GM06990 (cell line): ENCODE results near the gene PGPEP1.
"Not testable (repeated sequence)": the region's sequence is repeated elsewhere in the genome, so short reads cannot be mapped to it uniquely, and the experiment has no call there.

Source experiments
- DNase-seq: peaks from one replicate; pipeline ENCODE4 v3.0.0-alpha.2; 2011; ENCODE audit not compliant: insufficient read length; ENCODE audit errors: extremely low read depth
- H3K27me3 ChIP-seq: replicated peaks from 2 replicates; pipeline ENCODE4 v1.6.0; 2011; ENCODE audit warnings: low read length; ENCODE audit not compliant: control insufficient read depth, insufficient read depth
- H3K36me3 ChIP-seq: 2 replicates; pipeline ENCODE4 v1.5.1; 2011; ENCODE audit warnings: low read length; ENCODE audit not compliant: control insufficient read depth, insufficient read depth
- H3K4me3 ChIP-seq: replicated peaks from 2 replicates; pipeline ENCODE4 v1.5.1; 2011; ENCODE audit warnings: low read depth, mild to moderate bottlenecking, control low read depth, low read length
- TF ChIP-seq, protein P1 (sequence below): IDR thresholded peaks from 2 replicates; pipeline ENCODE4 v1.5.1; 2011; ENCODE audit warnings: low read length, control low read depth, mild to moderate bottlenecking, inconsistent platforms; ENCODE audit not compliant: insufficient read depth, poor library complexity, severe bottlenecking

Gene PGPEP1

DNA sequence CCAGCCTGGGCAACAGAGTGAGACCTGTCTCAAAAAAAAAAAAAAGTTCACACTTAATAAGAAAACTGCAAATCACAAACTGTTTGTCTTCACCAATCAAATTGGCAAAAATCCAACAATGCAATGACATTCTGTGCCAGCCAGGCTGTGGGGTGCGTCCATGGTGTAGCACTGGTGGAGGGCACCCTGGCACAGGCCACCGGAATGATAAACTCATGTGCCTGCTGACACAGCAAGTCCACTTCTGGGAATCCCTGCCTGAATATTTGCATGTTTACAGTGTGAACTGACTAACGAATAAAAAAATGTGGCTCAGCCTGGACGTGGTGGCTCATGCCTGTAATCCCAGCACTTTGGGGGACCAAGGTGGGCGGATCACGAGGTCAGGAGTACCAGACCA lies 58.6 kb downstream of the PGPEP1 start:
- H3K36me3 ChIP-seq = no peaks in the 10 kb centered on the region
- no peaks in the 10 kb centered on the region for H3K27me3 ChIP-seq
- TF ChIP-seq, protein P1, sequence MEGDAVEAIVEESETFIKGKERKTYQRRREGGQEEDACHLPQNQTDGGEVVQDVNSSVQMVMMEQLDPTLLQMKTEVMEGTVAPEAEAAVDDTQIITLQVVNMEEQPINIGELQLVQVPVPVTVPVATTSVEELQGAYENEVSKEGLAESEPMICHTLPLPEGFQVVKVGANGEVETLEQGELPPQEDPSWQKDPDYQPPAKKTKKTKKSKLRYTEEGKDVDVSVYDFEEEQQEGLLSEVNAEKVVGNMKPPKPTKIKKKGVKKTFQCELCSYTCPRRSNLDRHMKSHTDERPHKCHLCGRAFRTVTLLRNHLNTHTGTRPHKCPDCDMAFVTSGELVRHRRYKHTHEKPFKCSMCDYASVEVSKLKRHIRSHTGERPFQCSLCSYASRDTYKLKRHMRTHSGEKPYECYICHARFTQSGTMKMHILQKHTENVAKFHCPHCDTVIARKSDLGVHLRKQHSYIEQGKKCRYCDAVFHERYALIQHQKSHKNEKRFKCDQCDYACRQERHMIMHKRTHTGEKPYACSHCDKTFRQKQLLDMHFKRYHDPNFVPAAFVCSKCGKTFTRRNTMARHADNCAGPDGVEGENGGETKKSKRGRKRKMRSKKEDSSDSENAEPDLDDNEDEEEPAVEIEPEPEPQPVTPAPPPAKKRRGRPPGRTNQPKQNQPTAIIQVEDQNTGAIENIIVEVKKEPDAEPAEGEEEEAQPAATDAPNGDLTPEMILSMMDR = no peak
- no peak for DNase-seq
- no peak overlapping the region for H3K4me3 ChIP-seq

DNA sequence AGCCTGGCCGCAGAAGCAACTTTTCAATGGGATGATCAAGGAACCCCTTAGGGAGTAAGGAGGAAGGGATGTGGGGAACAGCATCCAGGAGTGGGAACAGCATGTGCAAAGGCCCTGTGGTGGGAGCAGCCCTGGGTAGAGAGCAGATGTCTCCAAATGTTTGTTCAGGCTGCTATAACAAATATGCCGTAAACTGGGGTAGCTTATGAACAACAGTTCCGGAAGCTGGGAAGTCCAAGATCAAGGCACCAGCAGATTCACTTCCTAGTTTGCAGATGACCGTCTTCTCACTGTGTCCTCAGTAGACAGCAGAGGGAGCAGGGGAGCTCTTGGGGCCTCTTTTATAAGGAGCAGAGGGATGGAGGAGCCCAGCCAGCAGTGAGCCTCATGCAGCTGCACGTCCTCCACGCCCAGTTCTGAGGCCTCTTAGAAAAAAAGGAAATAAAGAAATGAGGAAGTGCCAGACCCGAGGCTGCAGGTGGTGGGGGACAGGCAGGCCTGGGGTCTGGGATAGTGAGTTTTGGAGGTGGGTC lies 61.2 kb downstream of the PGPEP1 start:
- Histone ChIP-seq H3K27me3 (no peaks in the 10 kb centered on the region), H3K4me3 (no peak overlapping the region), H3K36me3 (no peaks in the 10 kb centered on the region)
- DNase-seq = peak; percentile 66
- TF ChIP-seq, protein P1 = peak; percentile 63

DNA sequence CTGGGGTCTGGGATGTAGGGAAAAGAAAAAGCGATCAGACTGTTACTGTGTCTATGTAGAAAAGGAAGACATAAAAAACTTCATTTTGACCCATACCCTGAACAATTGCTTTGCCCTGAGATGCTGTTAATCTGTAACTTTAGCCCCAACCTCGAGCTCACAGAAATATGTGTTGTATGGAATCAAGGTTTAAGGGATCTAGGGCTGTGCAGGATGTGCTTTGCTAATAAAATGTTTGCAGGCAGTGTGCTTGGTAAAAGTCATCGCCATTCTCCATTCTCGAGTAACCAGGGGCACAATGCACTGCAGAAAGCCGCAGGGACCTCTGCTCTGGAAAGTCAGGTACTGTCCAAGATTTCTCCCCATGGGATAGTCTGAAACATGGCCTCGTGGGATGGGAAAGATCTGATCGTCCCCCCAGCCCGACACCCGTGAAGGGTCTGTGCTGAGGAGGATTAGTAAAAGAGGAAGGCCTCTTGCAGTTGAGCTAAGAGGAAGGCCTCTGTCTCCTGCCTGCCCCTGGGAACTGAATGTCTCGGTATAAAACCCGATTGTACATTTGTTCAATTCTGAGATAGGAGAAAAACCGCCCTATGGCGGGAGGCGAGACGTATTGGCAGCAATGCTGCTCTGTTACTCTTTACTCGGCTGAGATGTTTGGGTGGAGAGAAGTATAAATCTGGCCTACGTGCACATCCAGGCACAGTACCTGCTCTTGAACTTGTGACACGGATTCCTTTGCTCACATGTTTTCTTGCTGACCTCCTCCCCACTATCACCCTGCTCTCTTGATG lies 62.3 kb downstream of the PGPEP1 start:
- H3K36me3 ChIP-seq, DNase-seq, H3K27me3 ChIP-seq, H3K4me3 ChIP-seq: not testable (repeated sequence)

DNA sequence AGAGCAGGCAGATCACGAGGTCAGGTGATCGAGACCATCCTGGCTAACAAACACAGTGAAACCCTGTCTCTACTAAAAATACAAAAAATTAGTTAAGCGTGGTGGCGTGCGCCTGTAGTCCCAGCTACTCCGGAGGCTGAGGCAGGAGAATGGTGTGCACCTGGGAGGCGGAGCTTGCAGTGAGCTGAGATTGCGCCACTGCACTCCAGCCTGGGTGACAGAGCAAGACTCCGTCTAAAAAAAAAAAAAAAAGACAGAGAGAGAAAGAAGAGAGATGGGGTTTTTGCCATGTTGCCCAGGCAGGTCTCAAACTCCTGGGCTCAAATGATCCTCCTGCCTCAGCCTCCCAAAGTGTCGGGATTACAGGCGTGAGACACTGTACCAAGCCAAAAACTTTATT lies 65.4 kb downstream of the PGPEP1 start:
- not testable (repeated sequence) for H3K27me3 ChIP-seq, H3K4me3 ChIP-seq, H3K36me3 ChIP-seq, DNase-seq

DNA sequence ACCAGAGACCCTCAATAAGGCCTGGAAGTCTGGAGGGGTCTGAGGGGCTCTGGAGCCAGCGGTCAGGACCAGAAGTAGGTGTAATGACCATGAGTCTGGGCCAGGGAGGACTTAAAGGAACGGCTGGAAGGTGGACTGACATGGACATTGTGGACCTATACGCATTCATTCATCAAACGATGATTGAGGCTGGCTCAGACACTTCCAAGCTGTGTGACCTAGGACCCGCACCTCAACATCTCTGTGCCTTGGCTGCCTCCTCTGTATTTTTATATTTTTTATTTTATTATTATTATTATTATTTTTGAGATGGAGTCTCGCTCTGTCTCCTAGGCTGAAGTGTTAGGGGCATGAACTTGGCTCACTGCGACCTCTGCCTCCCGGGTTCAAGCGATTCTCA lies 66.4 kb downstream of the PGPEP1 start:
- TF ChIP-seq, protein P1 = no peak
- H3K36me3 ChIP-seq = no peaks in the 10 kb centered on the region
- no peak overlapping the region for H3K4me3 ChIP-seq
- no peak for DNase-seq
- no peaks in the 10 kb centered on the region for H3K27me3 ChIP-seq

DNA sequence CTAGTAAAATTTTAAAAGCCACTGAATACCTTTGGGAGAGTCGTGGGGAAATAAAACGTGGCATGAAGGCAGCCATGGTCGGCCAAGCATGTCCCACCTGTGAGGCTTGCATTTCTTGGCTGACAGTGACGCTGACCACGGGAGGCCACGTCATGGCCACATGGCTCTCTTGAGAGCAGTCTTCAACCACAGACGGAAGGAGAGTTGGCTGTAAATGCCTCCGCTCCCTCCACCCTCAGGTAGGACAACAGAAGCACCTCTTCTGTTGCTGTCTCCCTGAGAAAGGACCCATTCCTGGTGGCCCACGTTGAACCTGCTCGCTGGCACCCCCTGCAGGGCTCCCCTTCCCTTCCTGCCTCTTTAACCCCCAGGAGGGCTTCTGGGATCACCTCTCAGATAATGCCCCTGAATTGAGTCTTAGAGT lies 67.7 kb downstream of the PGPEP1 start:
- peak; percentile 74 for DNase-seq
- Histone ChIP-seq H3K27me3 (no peaks in the 10 kb centered on the region), H3K36me3 (no peaks in the 10 kb centered on the region), H3K4me3 (no peak overlapping the region)
- TF ChIP-seq, protein P1 = peak; percentile 62
